ENCODE results near the gene OR52L1. TPM values are rescaled to one million over a fixed set of nuclear protein-coding genes. Genes with fewer than 3 reads are reported as not detected.

OR52L1 gene
- polyA plus RNA-seq, 1 donor (not counting 4 experiments of a cell fraction or from before 2014, with no cell fraction given) = not detected

DNA sequence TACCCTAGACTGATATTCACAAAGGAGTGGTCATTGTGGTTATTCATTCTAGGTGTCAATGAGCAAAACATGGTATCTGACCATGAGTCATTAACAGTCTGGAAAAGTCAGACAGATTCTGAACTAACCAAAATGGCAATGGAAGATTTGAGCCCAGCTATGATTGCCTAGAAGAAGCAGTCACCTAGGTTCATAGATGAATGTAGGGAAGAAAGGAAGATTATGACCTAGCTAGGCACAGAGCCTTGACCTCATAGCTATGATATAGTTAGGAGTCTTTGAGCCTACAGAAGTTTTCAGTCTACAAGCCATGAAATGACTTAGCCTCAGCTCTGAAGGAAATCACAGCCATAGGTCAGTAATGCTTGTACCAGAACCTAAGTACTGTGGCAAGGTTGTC is 19.6 kb upstream of the OR52L1 start:
- no peaks in the 10 kb centered on the region for H3K36me3 ChIP-seq (ENCODE audit: control insufficient read depth in 2 of 2, extremely low read depth in 1 of 2, insufficient read depth in 2 of 2, low read length in 2 of 2)
- no peak overlapping the region for H3K27ac ChIP-seq (ENCODE audit: control insufficient read depth, insufficient read depth, low read length)
- no peak overlapping the region for H2AFZ ChIP-seq (ENCODE audit: control insufficient read depth, low read length)
- H3K9me1 ChIP-seq (ENCODE audit: control insufficient read depth, extremely low read depth, insufficient read depth, low read length) = no peaks in the 10 kb centered on the region
- TF ChIP-seq EZH2 (IDR thresholded peaks at IDR 0.05; ENCODE audit: low read length) = no peak
- no peak for TF ChIP-seq CTCF (optimal IDR thresholded peaks at IDR 0.05 in 1 of 3, IDR thresholded peaks at IDR 0.05 in 1 of 3, conservative IDR thresholded peaks at IDR 0.05 in 1 of 3; ENCODE audit: extremely low read depth in 1 of 3, insufficient read depth in 2 of 3, low read length in 3 of 3)
- H3K9ac ChIP-seq (ENCODE audit: control insufficient read depth, extremely low read depth, insufficient read depth, low read length) = no peak overlapping the region
- dilution Hi-C loops (cut with MboI; ENCODE audit: extremely low pct_ligation_motif_present, low sequenced_read_pairs) = no loop called here
- no peaks in the 10 kb centered on the region for H3K4me1 ChIP-seq (ENCODE audit: control insufficient read depth, extremely low read depth, insufficient read depth, low read length)
- H4K20me1 ChIP-seq (ENCODE audit: control insufficient read depth, extremely low read depth, insufficient read depth, low read length) = no peaks in the 10 kb centered on the region
- H3K79me2 ChIP-seq (ENCODE audit: control insufficient read depth, insufficient read depth, low read length) = no peaks in the 10 kb centered on the region
- H3K4me3 ChIP-seq (ENCODE audit: control insufficient read depth in 2 of 3, extremely low read depth in 1 of 3, insufficient read depth in 2 of 3, low read depth in 1 of 3, low read length in 3 of 3) = no peak overlapping the region
- H3K9me3 ChIP-seq (ENCODE audit: control insufficient read depth, low read depth, low read length) = no peaks in the 10 kb centered on the region
- FAIRE-seq (no peak), DNase-seq (ENCODE audit: low read depth, low spot score) (no peak)
- no peaks in the 10 kb centered on the region for H3K27me3 ChIP-seq (ENCODE audit: control insufficient read depth, extremely low read depth, insufficient read depth, low read length)
- H3K4me2 ChIP-seq (ENCODE audit: control insufficient read depth, extremely low read depth, insufficient read depth, low read depth, low read length) = no peak overlapping the region

DNA sequence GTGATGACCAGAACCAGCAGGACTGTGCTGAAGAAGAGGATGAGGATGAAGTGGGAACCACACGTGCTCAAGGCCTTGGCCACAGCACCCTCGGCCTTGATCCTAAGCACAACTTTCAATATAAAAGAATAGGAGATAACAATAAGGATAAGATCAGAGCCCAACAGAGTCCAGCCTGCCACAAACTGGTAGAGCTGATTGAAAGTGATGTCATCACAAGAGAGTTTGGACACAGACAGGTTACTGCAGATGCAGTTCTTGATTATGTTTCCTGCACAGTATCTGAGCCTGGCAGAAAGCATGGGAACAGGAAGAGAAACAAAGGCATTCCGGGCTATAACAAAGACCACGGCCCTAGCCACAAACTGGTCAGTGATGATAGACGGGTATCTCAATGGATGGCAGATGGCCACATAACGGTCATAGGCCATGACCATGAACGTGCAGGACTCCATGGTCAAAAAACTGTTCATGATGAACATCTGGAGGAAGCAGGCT is 15.5 kb upstream of the OR52L1 start:
- Histone ChIP-seq H3K4me2 (ENCODE audit: control insufficient read depth, extremely low read depth, insufficient read depth, low read depth, low read length) (no peak overlapping the region), H3K4me1 (ENCODE audit: control insufficient read depth, extremely low read depth, insufficient read depth, low read length) (no peaks in the 10 kb centered on the region), H3K36me3 (ENCODE audit: control insufficient read depth in 2 of 2, extremely low read depth in 1 of 2, insufficient read depth in 2 of 2, low read length in 2 of 2) (no peaks in the 10 kb centered on the region), H3K9me3 (ENCODE audit: control insufficient read depth, low read depth, low read length) (no peaks in the 10 kb centered on the region), H2AFZ (ENCODE audit: control insufficient read depth, low read length) (no peak overlapping the region), H3K27me3 (ENCODE audit: control insufficient read depth, extremely low read depth, insufficient read depth, low read length) (no peaks in the 10 kb centered on the region), H3K79me2 (ENCODE audit: control insufficient read depth, insufficient read depth, low read length) (no peaks in the 10 kb centered on the region), H3K27ac (ENCODE audit: control insufficient read depth, insufficient read depth, low read length) (no peak overlapping the region), H3K4me3 (ENCODE audit: control insufficient read depth in 2 of 3, extremely low read depth in 1 of 3, insufficient read depth in 2 of 3, low read depth in 1 of 3, low read length in 3 of 3) (no peak overlapping the region), H4K20me1 (ENCODE audit: control insufficient read depth, extremely low read depth, insufficient read depth, low read length) (no peaks in the 10 kb centered on the region), H3K9me1 (ENCODE audit: control insufficient read depth, extremely low read depth, insufficient read depth, low read length) (no peaks in the 10 kb centered on the region), H3K9ac (ENCODE audit: control insufficient read depth, extremely low read depth, insufficient read depth, low read length) (no peak overlapping the region)
- DNase-seq (ENCODE audit: low read depth, low spot score) (no peak), FAIRE-seq (no peak)
- dilution Hi-C loops (cut with MboI; ENCODE audit: extremely low pct_ligation_motif_present, low sequenced_read_pairs) = no loop called here
- TF ChIP-seq EZH2 (IDR thresholded peaks at IDR 0.05; ENCODE audit: low read length) = no peak
- no peak for TF ChIP-seq CTCF (optimal IDR thresholded peaks at IDR 0.05 in 1 of 3, IDR thresholded peaks at IDR 0.05 in 1 of 3, conservative IDR thresholded peaks at IDR 0.05 in 1 of 3; ENCODE audit: extremely low read depth in 1 of 3, insufficient read depth in 2 of 3, low read length in 3 of 3)
